HFFc6 (cell line): Measurements from ENCODE around the gene CCDC24. TPM values are rescaled to one million over a fixed set of nuclear protein-coding genes. Genes with fewer than 3 reads are reported as not detected.

Experiments used
- DNase-seq: peaks from one replicate; pipeline ENCODE4 v3.0.0-alpha.2; 2018
- H3K27ac Mint-ChIP-seq: 2 replicates; pipeline ENCODE4 v1.8.0; 2020; ENCODE audit warnings: mild to moderate bottlenecking, mixed read lengths
- H3K27me3 Mint-ChIP-seq: 2 replicates; pipeline ENCODE4 v1.8.0; 2021; ENCODE audit warnings: mild to moderate bottlenecking, moderate library complexity, mixed read lengths; ENCODE audit not compliant: insufficient read depth
- H3K36me3 Mint-ChIP-seq: 2 replicates; pipeline ENCODE4 v1.8.0; 2021; ENCODE audit warnings: low read depth, mixed read lengths
- H3K4me1 Mint-ChIP-seq: 2 replicates; pipeline ENCODE4 v1.8.0; 2020; ENCODE audit warnings: low read depth, mixed read lengths
- H3K4me3 Mint-ChIP-seq: 2 replicates; pipeline ENCODE4 v1.8.0; 2020; ENCODE audit warnings: mild to moderate bottlenecking, moderate library complexity, mixed read lengths
- H3K9me3 Mint-ChIP-seq: 2 replicates; pipeline ENCODE4 v1.8.0; 2020; ENCODE audit warnings: mild to moderate bottlenecking, mixed read lengths
- total RNA-seq, 6 experiments: library from RNA; stranded (reverse); fragmentation: NEBNext Ultra II Directional; extraction: Animal tissue kit (Norgen Biotek cat#: 25700); gene quantifications; 2 replicates in 1 of 6; 3 replicates in 5 of 6; pipeline ENCODE4 v1.2.3, GENCODE V29; 2021
- TF ChIP-seq, protein P1 (sequence below): fragments of 200-600 bp; sonication (generic); IDR thresholded peaks from 2 replicates; pipeline ENCODE4 v1.5.0; 2021; ENCODE audit warnings: antibody characterized with exemption, mild to moderate bottlenecking

The CCDC24 gene
- total RNA-seq, 6 experiments from 2014 or later, result 5.6 to 7.7 (median 6.5) TPM

GRCh38 chr1:44014365-44015104, 23.1 kb downstream of the CCDC24 start:
- Mint-ChIP-seq H3K4me3 (no peak overlapping the region), H3K27ac (no peak overlapping the region), H3K27me3 (peaks cover 2% of the 10 kb centered on the region), H3K4me1 (no peaks in the 10 kb centered on the region), H3K9me3 (no peaks in the 10 kb centered on the region), H3K36me3 (no peaks in the 10 kb centered on the region)
- TF ChIP-seq, protein P1, sequence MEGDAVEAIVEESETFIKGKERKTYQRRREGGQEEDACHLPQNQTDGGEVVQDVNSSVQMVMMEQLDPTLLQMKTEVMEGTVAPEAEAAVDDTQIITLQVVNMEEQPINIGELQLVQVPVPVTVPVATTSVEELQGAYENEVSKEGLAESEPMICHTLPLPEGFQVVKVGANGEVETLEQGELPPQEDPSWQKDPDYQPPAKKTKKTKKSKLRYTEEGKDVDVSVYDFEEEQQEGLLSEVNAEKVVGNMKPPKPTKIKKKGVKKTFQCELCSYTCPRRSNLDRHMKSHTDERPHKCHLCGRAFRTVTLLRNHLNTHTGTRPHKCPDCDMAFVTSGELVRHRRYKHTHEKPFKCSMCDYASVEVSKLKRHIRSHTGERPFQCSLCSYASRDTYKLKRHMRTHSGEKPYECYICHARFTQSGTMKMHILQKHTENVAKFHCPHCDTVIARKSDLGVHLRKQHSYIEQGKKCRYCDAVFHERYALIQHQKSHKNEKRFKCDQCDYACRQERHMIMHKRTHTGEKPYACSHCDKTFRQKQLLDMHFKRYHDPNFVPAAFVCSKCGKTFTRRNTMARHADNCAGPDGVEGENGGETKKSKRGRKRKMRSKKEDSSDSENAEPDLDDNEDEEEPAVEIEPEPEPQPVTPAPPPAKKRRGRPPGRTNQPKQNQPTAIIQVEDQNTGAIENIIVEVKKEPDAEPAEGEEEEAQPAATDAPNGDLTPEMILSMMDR, result no peak
- DNase-seq, result no peak

GRCh38 chr1:44015206-44015605, 23.8 kb downstream of the CCDC24 start:
- Mint-ChIP-seq H3K27me3 (no peaks in the 10 kb centered on the region), H3K4me3 (no peak overlapping the region), H3K4me1 (no peaks in the 10 kb centered on the region), H3K27ac (no peak overlapping the region), H3K36me3 (no peaks in the 10 kb centered on the region), H3K9me3 (no peaks in the 10 kb centered on the region)
- no peak for DNase-seq
- TF ChIP-seq, protein P1, result no peak

GRCh38 chr1:44016041-44016889, 24.9 kb downstream of the CCDC24 start:
- no peaks in the 10 kb centered on the region for H3K4me1 Mint-ChIP-seq
- TF ChIP-seq, protein P1, result no peak
- no peaks in the 10 kb centered on the region for H3K36me3 Mint-ChIP-seq
- H3K27ac Mint-ChIP-seq, result no peak overlapping the region
- no peak for DNase-seq
- H3K27me3 Mint-ChIP-seq, result no peaks in the 10 kb centered on the region
- H3K9me3 Mint-ChIP-seq, result no peaks in the 10 kb centered on the region
- H3K4me3 Mint-ChIP-seq, result no peak overlapping the region

DNA sequence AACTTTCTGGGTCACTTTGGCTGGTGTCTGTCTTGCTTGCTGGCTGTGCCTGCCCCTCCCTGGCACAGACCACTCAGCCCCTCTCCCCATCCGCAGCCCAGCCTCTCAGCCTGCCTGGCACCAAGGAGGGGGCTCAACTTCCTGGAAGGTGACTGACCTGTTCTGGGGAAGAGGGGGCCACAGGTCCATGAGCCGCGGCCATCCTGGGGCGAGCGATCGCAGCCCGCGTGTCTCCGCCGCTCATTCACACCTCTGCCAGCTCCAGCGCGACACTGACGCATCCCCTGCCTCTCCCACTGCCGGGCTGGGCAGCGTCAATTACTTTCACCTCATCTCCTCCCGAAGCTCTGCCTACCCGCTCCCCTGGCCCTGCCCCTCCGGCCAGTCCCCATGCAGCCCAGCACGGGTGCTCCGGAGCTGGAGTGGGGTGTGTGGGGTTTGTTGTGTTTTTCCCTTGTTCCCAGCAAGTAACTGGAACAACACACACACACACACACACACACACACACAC, 25.5 kb downstream of the CCDC24 start:
- no peak overlapping the region for H3K27ac Mint-ChIP-seq
- no peaks in the 10 kb centered on the region for H3K4me1 Mint-ChIP-seq
- H3K4me3 Mint-ChIP-seq, result no peak overlapping the region
- peaks cover 2% of the 10 kb centered on the region; the same call in 1 of the 2 replicates for H3K27me3 Mint-ChIP-seq
- TF ChIP-seq, protein P1, result no peak
- H3K36me3 Mint-ChIP-seq, result no peaks in the 10 kb centered on the region; the same call in 1 of the 2 replicates
- no peak for DNase-seq
- H3K9me3 Mint-ChIP-seq, result no peaks in the 10 kb centered on the region

DNA sequence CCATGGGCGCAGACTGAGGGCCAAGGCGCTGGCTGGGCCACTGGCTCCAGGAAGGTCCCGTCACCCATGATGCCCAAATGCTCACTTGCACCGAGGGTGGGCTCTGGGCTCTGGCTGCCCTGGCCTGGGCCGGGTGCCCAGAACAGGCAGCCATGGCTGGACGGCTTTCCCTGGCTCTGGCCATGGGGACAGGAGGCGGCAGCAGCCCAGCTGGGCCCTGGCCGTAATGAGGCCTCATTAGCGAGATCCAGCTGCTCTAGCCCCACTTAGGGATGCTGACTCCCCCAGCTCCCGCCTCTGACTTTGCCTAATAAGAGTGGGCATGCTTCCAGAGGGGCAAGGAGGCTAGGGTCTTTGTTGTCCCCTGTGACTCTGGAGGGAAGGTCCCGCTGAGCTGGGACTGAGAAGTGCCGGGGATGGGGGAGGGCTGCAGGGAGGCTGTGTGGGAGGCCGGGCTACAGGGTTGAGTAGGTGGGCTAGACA, 28.1 kb downstream of the CCDC24 start:
- H3K27me3 Mint-ChIP-seq, result peaks cover 2% of the 10 kb centered on the region; the same call in 1 of the 2 replicates
- no peak overlapping the region for H3K4me3 Mint-ChIP-seq
- no peaks in the 10 kb centered on the region; the same call in 1 of the 2 replicates for H3K36me3 Mint-ChIP-seq
- H3K27ac Mint-ChIP-seq, result no peak overlapping the region
- peaks cover 4% of the 10 kb centered on the region for H3K4me1 Mint-ChIP-seq
- no peak for DNase-seq
- TF ChIP-seq, protein P1, result no peak
- no peaks in the 10 kb centered on the region for H3K9me3 Mint-ChIP-seq
